ENCODE measurements around the gene SDK1. TPM values are rescaled to one million over a fixed set of nuclear protein-coding genes. Genes with fewer than 3 reads are reported as not detected.

The SDK1 gene
- total RNA-seq, 1 experiment from 2014 or later = 7.1 TPM

DNA sequence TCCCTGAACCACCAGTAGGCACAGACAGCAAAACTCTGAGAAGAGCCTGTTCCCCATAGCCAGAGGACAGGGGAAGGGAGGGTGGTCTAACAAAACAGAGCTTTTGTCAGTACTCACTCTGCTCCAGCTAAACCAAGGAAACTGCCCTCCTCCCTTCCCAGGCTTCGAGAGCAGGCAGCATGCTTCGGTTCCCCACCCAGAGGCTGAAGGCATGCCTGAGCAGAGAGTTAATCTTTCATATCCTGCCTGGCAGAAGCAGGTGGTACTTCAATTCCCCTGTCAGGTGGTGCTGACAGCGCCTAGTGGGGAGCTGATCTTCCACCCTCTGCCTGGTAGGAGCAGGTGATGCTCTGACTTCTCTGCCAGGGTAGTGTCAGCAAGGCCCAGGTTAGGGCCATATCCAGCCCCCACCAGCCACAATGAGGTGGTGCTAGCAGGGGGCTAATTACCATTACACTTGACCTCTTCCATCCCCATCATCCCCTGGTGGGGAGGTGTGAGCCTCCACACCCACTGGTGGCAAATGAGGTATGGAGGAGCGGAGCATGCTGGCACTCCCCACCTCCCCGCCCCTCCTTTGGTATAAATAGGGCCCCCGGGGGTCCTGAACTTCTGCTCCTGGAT is 35.1 kb downstream of the SDK1 start:
- no peak overlapping the region for H3K4me3 Mint-ChIP-seq (ENCODE audit: unreplicated experiment)
- no TSS peak for BruUV-seq (replicated peaks)
- H3K9me3 Mint-ChIP-seq (ENCODE audit: unreplicated experiment) = no peaks in the 10 kb centered on the region
- no peaks in the 10 kb centered on the region for H3K27me3 Mint-ChIP-seq (ENCODE audit: insufficient read depth, unreplicated experiment)
- TF ChIP-seq, protein P1, sequence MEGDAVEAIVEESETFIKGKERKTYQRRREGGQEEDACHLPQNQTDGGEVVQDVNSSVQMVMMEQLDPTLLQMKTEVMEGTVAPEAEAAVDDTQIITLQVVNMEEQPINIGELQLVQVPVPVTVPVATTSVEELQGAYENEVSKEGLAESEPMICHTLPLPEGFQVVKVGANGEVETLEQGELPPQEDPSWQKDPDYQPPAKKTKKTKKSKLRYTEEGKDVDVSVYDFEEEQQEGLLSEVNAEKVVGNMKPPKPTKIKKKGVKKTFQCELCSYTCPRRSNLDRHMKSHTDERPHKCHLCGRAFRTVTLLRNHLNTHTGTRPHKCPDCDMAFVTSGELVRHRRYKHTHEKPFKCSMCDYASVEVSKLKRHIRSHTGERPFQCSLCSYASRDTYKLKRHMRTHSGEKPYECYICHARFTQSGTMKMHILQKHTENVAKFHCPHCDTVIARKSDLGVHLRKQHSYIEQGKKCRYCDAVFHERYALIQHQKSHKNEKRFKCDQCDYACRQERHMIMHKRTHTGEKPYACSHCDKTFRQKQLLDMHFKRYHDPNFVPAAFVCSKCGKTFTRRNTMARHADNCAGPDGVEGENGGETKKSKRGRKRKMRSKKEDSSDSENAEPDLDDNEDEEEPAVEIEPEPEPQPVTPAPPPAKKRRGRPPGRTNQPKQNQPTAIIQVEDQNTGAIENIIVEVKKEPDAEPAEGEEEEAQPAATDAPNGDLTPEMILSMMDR (IDR thresholded peaks at IDR 0.05; ENCODE audit: insufficient read depth in 1 of 2, low read depth in 1 of 2, low read length in 1 of 2, severe bottlenecking in 1 of 2, unreplicated experiment in 1 of 2) = no peak
- no peak overlapping the region for H3K4me3 ChIP-seq (ENCODE audit: low read depth, low read length)
- H3K4me1 Mint-ChIP-seq (ENCODE audit: low read depth, unreplicated experiment) = peaks cover 5% of the 10 kb centered on the region
- CTCF ChIA-PET = no interaction called here
- no peaks in the 10 kb centered on the region for H3K27me3 ChIP-seq (replicated peaks; ENCODE audit: control insufficient read depth, insufficient read depth, low read length)
- no peak overlapping the region for H3K27ac Mint-ChIP-seq (ENCODE audit: unreplicated experiment)
- no peak for DNase-seq
- H3K4me1 ChIP-seq = no peaks in the 10 kb centered on the region
- no peaks in the 10 kb centered on the region for H3K36me3 ChIP-seq (ENCODE audit: control insufficient read depth, insufficient read depth, low read length)
- POLR2A ChIA-PET = no interaction called here
- H3K36me3 Mint-ChIP-seq (ENCODE audit: insufficient read depth, unreplicated experiment) = no peaks in the 10 kb centered on the region
- H3K9me3 ChIP-seq = no peaks in the 10 kb centered on the region
- intact Hi-C loops (cut with micrococcal nuclease; ENCODE audit: unreplicated experiment) = no loop called here

DNA sequence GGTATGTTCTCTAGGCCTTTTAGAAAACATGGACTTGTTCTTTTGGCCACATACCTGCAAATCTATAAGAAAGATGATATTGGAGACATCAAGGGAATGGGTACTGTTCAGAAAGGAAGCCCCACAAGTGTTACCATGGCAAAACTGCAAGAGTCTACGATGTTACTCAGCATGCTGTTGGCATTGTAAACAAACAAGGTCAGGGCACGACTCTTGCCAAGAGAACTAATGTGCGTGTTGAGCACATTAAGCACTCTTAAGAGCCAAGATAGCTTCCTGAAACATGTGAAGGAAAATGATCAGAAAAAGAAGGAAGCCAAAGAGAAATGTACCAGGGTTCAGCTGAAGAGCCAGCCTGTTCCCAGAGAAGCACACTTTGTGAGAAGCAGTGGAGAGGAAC is 37.1 kb downstream of the SDK1 start:
- DNase-seq = no peak
- no TSS peak for BruUV-seq (replicated peaks)
- H3K36me3 Mint-ChIP-seq (ENCODE audit: insufficient read depth, unreplicated experiment) = no peaks in the 10 kb centered on the region
- intact Hi-C loops (cut with micrococcal nuclease; ENCODE audit: unreplicated experiment) = no loop called here
- no peak overlapping the region for H3K4me3 Mint-ChIP-seq (ENCODE audit: unreplicated experiment)
- no peaks in the 10 kb centered on the region for H3K9me3 Mint-ChIP-seq (ENCODE audit: unreplicated experiment)
- Histone ChIP-seq H3K4me3 (ENCODE audit: low read depth, low read length) (no peak overlapping the region), H3K27me3 (replicated peaks; ENCODE audit: control insufficient read depth, insufficient read depth, low read length) (no peaks in the 10 kb centered on the region), H3K4me1 (no peaks in the 10 kb centered on the region), H3K9me3 (no peaks in the 10 kb centered on the region), H3K36me3 (ENCODE audit: control insufficient read depth, insufficient read depth, low read length) (no peaks in the 10 kb centered on the region)
- TF ChIP-seq, protein P1 (IDR thresholded peaks at IDR 0.05; ENCODE audit: insufficient read depth in 1 of 2, low read depth in 1 of 2, low read length in 1 of 2, severe bottlenecking in 1 of 2, unreplicated experiment in 1 of 2) = no peak
- H3K4me1 Mint-ChIP-seq (ENCODE audit: low read depth, unreplicated experiment) = peaks cover 5% of the 10 kb centered on the region
- CTCF ChIA-PET = no interaction called here
- POLR2A ChIA-PET = no interaction called here
- no peaks in the 10 kb centered on the region for H3K27me3 Mint-ChIP-seq (ENCODE audit: insufficient read depth, unreplicated experiment)
- H3K27ac Mint-ChIP-seq (ENCODE audit: unreplicated experiment) = no peak overlapping the region

DNA sequence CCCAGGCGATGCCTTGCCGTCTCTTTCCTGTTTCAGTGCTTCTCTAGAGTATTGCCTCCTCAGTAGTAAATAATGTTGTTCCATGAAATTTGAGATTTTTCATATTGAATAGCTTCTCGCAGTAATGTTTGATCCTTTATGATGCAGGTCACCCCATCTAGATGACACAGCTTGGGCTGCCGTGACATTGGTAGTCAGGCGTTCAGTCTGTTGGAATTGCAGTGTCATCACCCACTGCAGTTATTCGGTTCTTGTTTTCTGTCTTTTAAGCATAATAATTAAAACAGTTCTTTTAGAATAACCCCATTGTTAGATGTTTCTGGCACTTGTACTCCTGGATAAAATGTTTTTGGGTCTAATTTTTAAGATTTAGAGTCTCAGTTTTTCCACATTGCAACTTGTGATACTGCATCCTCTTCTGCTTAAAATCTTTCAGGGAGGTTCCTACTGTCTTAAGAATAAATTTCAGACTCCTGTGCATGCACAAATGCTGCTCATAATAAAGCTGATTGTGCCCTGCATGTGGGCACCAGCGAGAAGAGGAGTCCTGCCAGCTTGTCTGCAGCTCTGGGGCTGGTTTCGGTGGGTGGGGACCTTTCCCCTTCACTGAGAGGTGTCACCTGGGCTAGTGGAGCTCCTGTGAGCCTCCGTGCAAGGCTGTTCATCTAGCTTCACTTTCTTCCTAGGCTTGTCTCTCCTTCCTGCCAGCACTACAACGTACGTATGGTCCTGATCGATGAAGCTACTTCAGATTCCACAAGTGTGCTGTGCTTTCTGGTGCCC is 44.8 kb downstream of the SDK1 start:
- ChIA-PET CTCF (no interaction called here), POLR2A (no interaction called here)
- no peaks in the 10 kb centered on the region for H3K36me3 Mint-ChIP-seq (ENCODE audit: insufficient read depth, unreplicated experiment)

More for the DNA sequence above, 44.8 kb downstream of the SDK1 start:
- Histone ChIP-seq H3K27me3 (replicated peaks; ENCODE audit: control insufficient read depth, insufficient read depth, low read length) (no peaks in the 10 kb centered on the region), H3K4me3 (ENCODE audit: low read depth, low read length) (no peak overlapping the region), H3K4me1 (no peaks in the 10 kb centered on the region), H3K36me3 (ENCODE audit: control insufficient read depth, insufficient read depth, low read length) (no peaks in the 10 kb centered on the region), H3K9me3 (no peaks in the 10 kb centered on the region)
- DNase-seq = no peak
- no peak overlapping the region for H3K4me3 Mint-ChIP-seq (ENCODE audit: unreplicated experiment)
- no peaks in the 10 kb centered on the region for H3K9me3 Mint-ChIP-seq (ENCODE audit: unreplicated experiment)
- TF ChIP-seq, protein P1 (IDR thresholded peaks at IDR 0.05; ENCODE audit: insufficient read depth in 1 of 2, low read depth in 1 of 2, low read length in 1 of 2, severe bottlenecking in 1 of 2, unreplicated experiment in 1 of 2) = no peak
- no peak overlapping the region for H3K27ac Mint-ChIP-seq (ENCODE audit: unreplicated experiment)
- H3K4me1 Mint-ChIP-seq (ENCODE audit: low read depth, unreplicated experiment) = no peaks in the 10 kb centered on the region
- H3K27me3 Mint-ChIP-seq (ENCODE audit: insufficient read depth, unreplicated experiment) = no peaks in the 10 kb centered on the region
- BruUV-seq (replicated peaks) = no TSS peak
- intact Hi-C loops (cut with micrococcal nuclease; ENCODE audit: unreplicated experiment) = no loop called here

Data from Caco-2 (cell line).